GM12878 (cell line): ENCODE measurements around the gene FAR2.
"Not testable (repeated sequence)": the region's sequence is repeated elsewhere in the genome, so short reads cannot be mapped to it uniquely, and the experiment has no call there.

Experiments
- ESRRA ChIP-seq: IDR thresholded peaks from 2 replicates; pipeline ENCODE4 v1.6.1; 2012; ENCODE audit warnings: mild to moderate bottlenecking, low read length, improper control_type of control experiment
- POLR2A ChIP-seq: IDR thresholded peaks from 2 replicates; pipeline ENCODE4 v1.6.1; 2011; ENCODE audit warnings: low read depth, mild to moderate bottlenecking, low read length
- RFX5 ChIP-seq: IDR thresholded peaks from 2 replicates; pipeline ENCODE4 v1.6.1; 2011; ENCODE audit warnings: low read depth, low read length, improper control_type of control experiment
- SMC3 ChIP-seq: IDR thresholded peaks from 2 replicates; pipeline ENCODE4 v1.6.1; 2011; ENCODE audit warnings: low read length, improper control_type of control experiment, borderline replicate concordance
- TAF1 ChIP-seq: IDR thresholded peaks from 2 replicates; pipeline ENCODE4 v1.6.1; 2011; ENCODE audit warnings: mild to moderate bottlenecking, low read depth, low read length, borderline replicate concordance

GRCh38 chr12:29169978-29170377, 20.9 kb downstream of the FAR2 start:
- TF ChIP-seq SMC3, POLR2A, ESRRA, TAF1, RFX5: not testable (repeated sequence)
